ENCODE measurements around the gene ADAM12. TPM values are rescaled to one million over a fixed set of nuclear protein-coding genes. Genes with fewer than 3 reads are reported as not detected.

ADAM12 gene
- total RNA-seq, 1 donor from 2014 or later: 41.7 TPM

- H3K27ac Mint-ChIP-seq (ENCODE audit: unreplicated experiment): no peak overlapping the region
Measured at GRCh38 chr10:126425032-126425431, 36.8 kb upstream of the ADAM12 start.

GRCh38 chr10:126423732-126424491 is 35.6 kb upstream of the ADAM12 start:
- Mint-ChIP-seq H3K4me3 (ENCODE audit: unreplicated experiment) (no peak overlapping the region), H3K36me3 (ENCODE audit: unreplicated experiment) (peaks cover 2% of the 10 kb centered on the region), H3K9me3 (ENCODE audit: unreplicated experiment) (no peaks in the 10 kb centered on the region), H3K4me1 (ENCODE audit: unreplicated experiment) (peaks cover 16% of the 10 kb centered on the region), H3K27ac (ENCODE audit: unreplicated experiment) (no peak overlapping the region), H3K27me3 (ENCODE audit: unreplicated experiment) (no peaks in the 10 kb centered on the region)
- no peak for TF ChIP-seq CTCF (IDR thresholded peaks at IDR 0.05)
- no peak for DNase-seq (ENCODE audit: extremely low spot score, unreplicated experiment)

More at GRCh38 chr10:126425032-126425431, 36.8 kb upstream of the ADAM12 start:
- peaks cover 2% of the 10 kb centered on the region for H3K36me3 Mint-ChIP-seq (ENCODE audit: unreplicated experiment)
- DNase-seq (ENCODE audit: extremely low spot score, unreplicated experiment): no peak
- H3K4me1 Mint-ChIP-seq (ENCODE audit: unreplicated experiment): peaks cover 16% of the 10 kb centered on the region
- H3K4me3 Mint-ChIP-seq (ENCODE audit: unreplicated experiment): no peak overlapping the region
- H3K27me3 Mint-ChIP-seq (ENCODE audit: unreplicated experiment): no peaks in the 10 kb centered on the region
- TF ChIP-seq CTCF (IDR thresholded peaks at IDR 0.05): no peak
- no peaks in the 10 kb centered on the region for H3K9me3 Mint-ChIP-seq (ENCODE audit: unreplicated experiment)

- H3K27me3 Mint-ChIP-seq (ENCODE audit: unreplicated experiment): no peaks in the 10 kb centered on the region
- H3K4me1 Mint-ChIP-seq (ENCODE audit: unreplicated experiment): peaks cover 16% of the 10 kb centered on the region
- TF ChIP-seq CTCF (IDR thresholded peaks at IDR 0.05): no peak
- peaks cover 2% of the 10 kb centered on the region for H3K36me3 Mint-ChIP-seq (ENCODE audit: unreplicated experiment)
- H3K9me3 Mint-ChIP-seq (ENCODE audit: unreplicated experiment): no peaks in the 10 kb centered on the region
- no peak overlapping the region for H3K4me3 Mint-ChIP-seq (ENCODE audit: unreplicated experiment)
- DNase-seq (ENCODE audit: extremely low spot score, unreplicated experiment): no peak
- no peak overlapping the region for H3K27ac Mint-ChIP-seq (ENCODE audit: unreplicated experiment)
Measured at GRCh38 chr10:126422567-126422966, 34.3 kb upstream of the ADAM12 start.

GRCh38 chr10:126421756-126422256 is 33.5 kb upstream of the ADAM12 start:
- Mint-ChIP-seq H3K36me3 (ENCODE audit: unreplicated experiment) (peaks cover 2% of the 10 kb centered on the region), H3K9me3 (ENCODE audit: unreplicated experiment) (no peaks in the 10 kb centered on the region), H3K4me1 (ENCODE audit: unreplicated experiment) (peaks cover 16% of the 10 kb centered on the region), H3K27ac (ENCODE audit: unreplicated experiment) (peak overlapping the region; percentile 45), H3K27me3 (ENCODE audit: unreplicated experiment) (no peaks in the 10 kb centered on the region), H3K4me3 (ENCODE audit: unreplicated experiment) (no peak overlapping the region)
- DNase-seq (ENCODE audit: extremely low spot score, unreplicated experiment): no peak
- no peak for TF ChIP-seq CTCF (IDR thresholded peaks at IDR 0.05)

GRCh38 chr10:126420567-126421300 is 32.5 kb upstream of the ADAM12 start:
- Mint-ChIP-seq H3K27ac (ENCODE audit: unreplicated experiment) (no peak overlapping the region), H3K4me3 (ENCODE audit: unreplicated experiment) (no peak overlapping the region)
- DNase-seq (ENCODE audit: extremely low spot score, unreplicated experiment): no peak

More at GRCh38 chr10:126420567-126421300, 32.5 kb upstream of the ADAM12 start:
- H3K27me3 Mint-ChIP-seq (ENCODE audit: unreplicated experiment): no peaks in the 10 kb centered on the region
- H3K4me1 Mint-ChIP-seq (ENCODE audit: unreplicated experiment): peaks cover 16% of the 10 kb centered on the region
- no peaks in the 10 kb centered on the region for H3K36me3 Mint-ChIP-seq (ENCODE audit: unreplicated experiment)
- no peaks in the 10 kb centered on the region for H3K9me3 Mint-ChIP-seq (ENCODE audit: unreplicated experiment)
- no peak for TF ChIP-seq CTCF (IDR thresholded peaks at IDR 0.05)

Data from osteocyte (in vitro differentiated cells).